Stimulated activated CD8-positive, alpha-beta memory T cell treated with anti-CD3 and anti-CD28 coated beads, Interleukin-12 subunit alpha, Interleukin-12 subunit beta, amount 100 ng/mL, for 1 hour (primary cell): ENCODE results near the gene PUM2.

Source experiments
- DNase-seq: peaks from one replicate; pipeline ENCODE4 v3.0.0-alpha.2; 2020; ENCODE audit warnings: low read depth

PUM2 gene

DNA sequence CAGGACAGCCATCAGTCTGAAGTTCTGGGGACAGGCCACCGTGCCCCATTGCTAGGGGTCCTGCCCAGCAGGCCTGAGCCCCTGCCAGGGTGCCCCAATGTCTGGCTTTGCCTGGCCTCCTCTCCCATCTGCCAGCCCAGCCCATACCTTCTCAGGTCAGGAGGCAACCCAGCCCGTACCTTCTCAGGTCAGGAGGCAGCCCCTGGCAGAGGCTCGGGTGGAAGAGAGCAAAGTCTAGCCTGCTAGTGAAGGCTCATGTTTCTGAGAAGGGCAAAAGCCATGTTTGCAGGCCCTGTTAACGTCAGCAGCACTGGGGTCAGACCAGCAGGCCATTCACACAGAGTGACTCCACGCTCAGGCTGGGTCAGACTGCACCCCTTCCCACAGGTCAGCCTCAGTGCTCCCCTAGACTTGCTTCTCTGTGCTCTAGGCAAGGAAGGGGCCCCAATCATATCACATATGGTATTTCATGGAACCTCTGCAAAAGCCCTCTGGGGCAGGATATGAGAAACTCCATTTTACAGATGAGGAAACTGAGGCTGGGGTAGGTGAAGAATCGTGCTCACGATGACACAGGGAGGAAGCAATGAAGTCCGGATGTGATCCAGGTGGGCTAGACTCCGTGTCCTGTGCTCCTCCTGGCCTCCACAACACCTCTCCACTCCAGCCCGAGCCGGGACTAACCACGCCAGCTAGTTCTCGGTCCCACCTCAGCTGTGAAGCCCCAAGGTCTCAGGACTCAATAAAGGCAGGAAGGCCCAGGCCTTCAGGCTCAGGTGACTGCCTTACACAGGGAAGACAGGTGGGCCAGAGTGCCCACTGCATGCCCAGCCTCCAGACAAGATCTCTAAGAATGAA is 135.2 kb downstream of the PUM2 start:
- no peak for DNase-seq

GRCh38 chr2:20214566-20215182 is 136.0 kb downstream of the PUM2 start:
- DNase-seq = no peak

GRCh38 chr2:20213651-20214565 is 136.7 kb downstream of the PUM2 start:
- no peak for DNase-seq

- no peak for DNase-seq
Observed at GRCh38 chr2:20212871-20213503, 137.7 kb downstream of the PUM2 start.

GRCh38 chr2:20212459-20212870 is 138.2 kb downstream of the PUM2 start:
- DNase-seq = no peak

- no peak for DNase-seq
Observed at GRCh38 chr2:20211860-20212458, 138.7 kb downstream of the PUM2 start.

GRCh38 chr2:20211420-20211819 is 139.2 kb downstream of the PUM2 start:
- DNase-seq = no peak

- DNase-seq = no peak
Observed at GRCh38 chr2:20210462-20210861, 140.2 kb downstream of the PUM2 start.

DNA sequence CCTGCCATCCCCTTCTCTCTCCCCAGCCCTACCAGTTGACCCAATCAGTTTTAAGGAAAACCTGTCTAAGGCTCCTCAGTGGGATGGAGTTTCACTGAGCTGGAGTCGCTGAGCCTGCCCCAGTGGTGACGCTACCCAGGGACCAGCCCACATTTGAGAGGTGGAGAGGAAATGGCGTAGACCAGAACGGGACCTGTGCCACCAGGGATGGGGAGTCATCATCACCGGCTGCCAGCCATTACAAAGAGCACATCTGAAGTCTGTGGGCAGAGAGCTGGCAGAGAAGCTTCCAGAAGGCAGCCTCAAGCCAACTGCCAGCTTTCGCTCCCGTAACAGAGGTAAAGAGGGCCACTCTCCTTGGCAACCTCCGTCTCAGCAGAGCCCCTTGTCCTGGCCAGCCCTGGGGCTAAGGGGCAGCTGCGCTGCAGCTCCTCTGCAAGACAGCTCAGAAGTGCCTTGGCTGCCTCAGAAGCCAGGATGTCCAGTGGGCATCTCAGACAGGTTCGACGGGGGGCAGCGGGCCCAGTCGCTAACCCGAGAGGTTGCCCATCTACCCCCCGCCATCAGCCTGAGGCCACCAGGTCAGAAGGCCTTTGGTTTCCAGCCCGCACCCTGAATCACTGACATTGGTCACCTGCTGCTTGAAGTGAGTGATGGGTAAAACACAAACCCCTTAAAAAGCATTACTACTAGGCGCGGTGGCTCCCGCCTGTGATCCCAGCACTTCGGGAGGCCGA is 141.1 kb downstream of the PUM2 start:
- no peak for DNase-seq

- DNase-seq = no peak
Observed at GRCh38 chr2:20208476-20208859, 142.2 kb downstream of the PUM2 start.

DNA sequence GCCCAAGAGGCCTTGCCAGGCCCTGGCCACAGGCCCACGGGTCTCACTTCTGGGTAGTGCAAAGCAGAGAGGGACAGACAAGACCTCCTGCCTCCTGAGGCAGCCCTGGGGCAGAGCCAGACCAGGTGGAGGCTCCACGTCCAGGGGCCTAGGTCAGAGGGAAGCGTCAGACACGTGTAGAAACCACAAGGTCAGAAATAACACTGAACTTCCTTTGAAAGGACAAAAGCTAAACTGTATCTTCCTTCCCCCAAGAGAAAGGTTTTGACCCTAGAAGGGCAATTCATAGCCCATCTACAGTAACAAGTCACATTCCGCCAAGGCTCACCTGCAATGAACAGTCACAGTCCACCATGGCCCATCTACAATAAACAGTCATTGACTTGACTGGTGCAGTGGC is 143.6 kb downstream of the PUM2 start:
- no peak for DNase-seq

DNA sequence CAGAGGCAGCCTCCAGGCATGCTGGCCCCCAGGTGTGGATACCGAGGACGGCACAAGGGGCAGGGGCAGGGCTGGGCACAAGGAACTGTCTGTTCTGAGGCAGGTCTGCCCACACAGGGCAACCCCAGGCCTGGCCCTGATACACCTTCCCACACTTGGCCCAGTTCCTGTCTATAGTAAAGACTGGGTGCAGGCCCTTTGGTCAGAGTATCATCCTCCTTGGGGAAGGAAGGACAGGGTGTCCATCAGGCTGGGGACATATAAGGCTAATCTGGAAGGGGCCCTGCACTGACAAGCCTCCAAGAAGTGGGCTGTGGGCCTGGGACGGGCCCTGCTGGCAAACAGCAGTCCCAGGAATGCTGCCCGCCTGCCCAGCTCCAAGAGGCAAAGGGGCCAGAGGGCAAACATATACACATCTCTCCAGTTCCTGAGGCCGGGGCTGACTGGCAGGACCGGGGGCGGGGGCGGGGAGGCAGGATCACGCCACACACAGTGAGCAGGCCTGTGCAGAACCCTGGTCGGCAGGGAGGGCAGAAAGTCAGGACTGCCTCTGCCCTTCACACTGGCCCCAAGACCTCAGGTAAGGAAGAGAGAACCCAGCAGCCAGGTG is 144.6 kb downstream of the PUM2 start:
- DNase-seq = no peak

GRCh38 chr2:20205069-20205468 is 145.6 kb downstream of the PUM2 start:
- DNase-seq = no peak

DNA sequence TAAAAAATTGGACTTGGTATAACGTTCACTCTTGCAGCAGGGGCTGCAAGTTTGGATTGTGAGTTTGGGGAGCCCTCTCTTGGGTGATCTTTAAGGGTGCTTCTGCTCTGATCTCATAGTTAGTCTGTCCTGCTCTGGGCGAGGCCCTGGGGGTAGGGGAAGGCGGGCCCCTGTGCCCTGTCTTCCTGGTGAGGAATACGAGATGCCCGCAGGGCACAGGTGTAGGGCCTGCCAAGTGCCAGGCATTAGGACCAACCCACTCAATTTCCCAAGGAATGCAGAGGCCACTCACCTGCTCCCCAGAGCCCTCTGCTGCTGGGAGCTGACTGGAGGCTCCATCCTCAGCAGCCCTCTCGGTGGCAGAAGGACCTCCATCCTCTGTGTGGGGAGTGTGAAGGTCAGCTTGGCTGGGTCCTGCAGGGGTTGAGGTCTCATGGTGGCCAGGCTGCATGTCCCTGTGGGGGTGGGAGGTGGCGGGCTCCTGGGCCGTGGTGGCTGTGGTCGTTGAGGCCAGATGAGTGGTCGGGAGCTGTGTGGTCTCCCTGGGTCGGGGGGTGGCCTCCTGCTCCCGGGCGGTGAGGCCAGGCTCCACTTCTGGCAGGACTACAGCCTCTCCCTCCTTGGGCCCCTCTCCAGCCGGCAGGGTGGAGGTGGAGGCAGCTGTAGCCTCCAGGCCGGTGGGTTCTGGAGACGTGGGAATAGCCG is 147.0 kb downstream of the PUM2 start:
- DNase-seq = no peak

- DNase-seq = no peak
Observed at GRCh38 chr2:20203072-20203471, 147.6 kb downstream of the PUM2 start.

- DNase-seq = no peak
Observed at GRCh38 chr2:20201671-20202070, 149.0 kb downstream of the PUM2 start.

GRCh38 chr2:20200697-20201555 is 149.7 kb downstream of the PUM2 start:
- no peak for DNase-seq

DNA sequence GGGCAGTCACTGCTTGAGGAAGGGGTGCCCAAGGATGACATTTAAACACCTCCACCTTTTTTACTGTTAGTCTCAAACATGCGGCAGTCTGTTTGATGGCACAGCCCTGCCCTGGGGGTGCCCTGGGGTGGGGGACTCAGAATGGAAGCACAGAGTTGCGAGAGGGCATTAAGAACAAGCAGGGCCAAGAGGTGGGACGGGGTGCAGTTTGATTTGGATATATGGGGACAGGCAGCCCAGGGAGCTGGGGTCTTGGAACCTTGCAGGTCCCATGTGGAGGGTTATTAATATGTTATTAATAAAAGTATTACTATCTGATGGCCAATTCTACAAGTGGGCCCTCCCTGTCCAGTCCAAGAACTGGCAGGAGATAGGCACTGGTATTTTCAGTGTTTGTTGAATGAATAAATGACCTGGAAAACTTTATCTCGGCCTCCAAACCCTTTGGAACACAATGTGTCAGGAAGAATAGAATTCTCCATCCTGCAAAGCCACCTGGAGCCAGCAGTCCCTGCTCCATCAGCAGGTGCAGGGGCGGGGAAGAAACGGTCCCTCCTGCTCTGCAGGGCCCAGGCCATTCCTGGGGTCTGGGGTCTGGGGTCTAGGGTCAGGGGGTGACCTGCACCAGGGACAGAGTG is 150.9 kb downstream of the PUM2 start:
- no peak for DNase-seq
